ENCODE data around the gene HLA-DRB1. TPM values are rescaled to one million over a fixed set of nuclear protein-coding genes. Genes with fewer than 3 reads are reported as not detected.

HLA-DRB1 gene
- polyA plus RNA-seq, 1 experiment: not detected

DNA sequence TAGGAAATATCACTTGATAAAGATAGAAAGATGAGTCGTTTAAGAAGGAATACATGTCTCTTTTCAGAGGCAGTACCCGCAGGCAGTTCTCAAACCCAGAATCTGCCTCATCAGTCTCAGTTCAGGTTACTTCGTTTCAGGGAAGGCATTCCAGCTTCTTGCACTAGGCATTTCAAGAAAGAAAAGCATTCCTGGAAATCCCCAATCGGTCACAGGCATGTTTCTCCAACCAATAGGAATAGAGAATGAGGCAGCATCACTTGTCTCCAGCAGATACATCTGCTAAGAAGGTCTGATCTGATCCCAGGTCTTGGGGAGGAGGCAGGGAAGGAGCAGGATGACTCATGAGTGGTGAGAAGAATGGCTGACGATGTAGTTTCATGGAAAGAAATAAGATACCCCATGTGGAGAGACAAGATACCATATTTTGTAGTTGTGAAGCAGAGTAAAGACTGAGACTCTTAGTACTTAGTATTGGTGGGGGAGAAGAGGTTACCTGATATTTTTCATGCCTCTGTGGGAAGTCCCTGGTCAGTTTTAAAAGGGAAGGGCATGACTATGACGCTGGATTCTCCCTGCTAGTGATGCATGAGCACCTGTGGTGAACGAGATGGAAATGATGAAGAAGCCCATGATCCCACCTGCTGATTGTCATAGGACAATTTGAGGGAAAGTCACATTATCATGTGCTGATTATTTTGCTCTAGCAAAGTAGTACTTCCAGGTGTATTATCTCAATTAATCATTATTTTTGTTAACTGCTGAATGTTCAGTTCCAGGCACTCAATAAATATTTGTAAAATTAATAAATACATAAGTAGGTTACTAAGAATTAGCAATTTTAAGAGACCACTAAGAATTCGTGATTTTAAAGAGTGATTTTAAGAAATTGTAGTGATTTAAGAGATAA is 20.3 kb upstream of the HLA-DRB1 start:
- CTCF ChIA-PET: no interaction called here
- Histone ChIP-seq H3K36me3 (ENCODE audit: control insufficient read depth, insufficient read depth, low read length) (no peaks in the 10 kb centered on the region), H3K27me3 (ENCODE audit: control insufficient read depth, insufficient read depth, low read length) (no peaks in the 10 kb centered on the region), H3K4me3 (ENCODE audit: low read depth, low read length) (no peak overlapping the region)
- DNase-seq (ENCODE audit: low read depth): peak; percentile 43
- POLR2A ChIA-PET: no interaction called here
- TF ChIP-seq, protein P1, sequence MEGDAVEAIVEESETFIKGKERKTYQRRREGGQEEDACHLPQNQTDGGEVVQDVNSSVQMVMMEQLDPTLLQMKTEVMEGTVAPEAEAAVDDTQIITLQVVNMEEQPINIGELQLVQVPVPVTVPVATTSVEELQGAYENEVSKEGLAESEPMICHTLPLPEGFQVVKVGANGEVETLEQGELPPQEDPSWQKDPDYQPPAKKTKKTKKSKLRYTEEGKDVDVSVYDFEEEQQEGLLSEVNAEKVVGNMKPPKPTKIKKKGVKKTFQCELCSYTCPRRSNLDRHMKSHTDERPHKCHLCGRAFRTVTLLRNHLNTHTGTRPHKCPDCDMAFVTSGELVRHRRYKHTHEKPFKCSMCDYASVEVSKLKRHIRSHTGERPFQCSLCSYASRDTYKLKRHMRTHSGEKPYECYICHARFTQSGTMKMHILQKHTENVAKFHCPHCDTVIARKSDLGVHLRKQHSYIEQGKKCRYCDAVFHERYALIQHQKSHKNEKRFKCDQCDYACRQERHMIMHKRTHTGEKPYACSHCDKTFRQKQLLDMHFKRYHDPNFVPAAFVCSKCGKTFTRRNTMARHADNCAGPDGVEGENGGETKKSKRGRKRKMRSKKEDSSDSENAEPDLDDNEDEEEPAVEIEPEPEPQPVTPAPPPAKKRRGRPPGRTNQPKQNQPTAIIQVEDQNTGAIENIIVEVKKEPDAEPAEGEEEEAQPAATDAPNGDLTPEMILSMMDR (IDR thresholded peaks at IDR 0.05; ENCODE audit: insufficient read depth, low read depth, low read length): no peak

DNA sequence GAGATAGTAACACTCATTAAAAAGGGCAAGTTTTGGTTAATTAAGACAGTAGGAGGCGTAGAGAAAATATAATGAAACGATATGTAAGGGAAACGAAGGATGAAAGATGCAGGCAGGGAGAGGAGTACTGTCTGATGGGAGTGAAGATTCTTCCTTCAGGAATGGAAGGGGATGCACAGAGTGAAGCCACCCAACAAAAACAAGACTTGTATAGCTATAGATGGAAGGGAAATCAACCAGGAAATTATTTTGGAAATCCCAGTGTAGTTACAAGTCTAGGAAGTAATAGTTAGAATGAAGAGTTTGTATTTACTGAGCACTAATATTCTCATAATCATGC is 19.7 kb upstream of the HLA-DRB1 start:
- no peak overlapping the region for H3K4me3 ChIP-seq (ENCODE audit: low read depth, low read length)
- no peaks in the 10 kb centered on the region for H3K27me3 ChIP-seq (ENCODE audit: control insufficient read depth, insufficient read depth, low read length)
- TF ChIP-seq, protein P1 (IDR thresholded peaks at IDR 0.05; ENCODE audit: insufficient read depth, low read depth, low read length): no peak
- DNase-seq (ENCODE audit: low read depth): no peak
- H3K36me3 ChIP-seq (ENCODE audit: control insufficient read depth, insufficient read depth, low read length): no peaks in the 10 kb centered on the region
- ChIA-PET CTCF (no interaction called here), POLR2A (no interaction called here)

DNA sequence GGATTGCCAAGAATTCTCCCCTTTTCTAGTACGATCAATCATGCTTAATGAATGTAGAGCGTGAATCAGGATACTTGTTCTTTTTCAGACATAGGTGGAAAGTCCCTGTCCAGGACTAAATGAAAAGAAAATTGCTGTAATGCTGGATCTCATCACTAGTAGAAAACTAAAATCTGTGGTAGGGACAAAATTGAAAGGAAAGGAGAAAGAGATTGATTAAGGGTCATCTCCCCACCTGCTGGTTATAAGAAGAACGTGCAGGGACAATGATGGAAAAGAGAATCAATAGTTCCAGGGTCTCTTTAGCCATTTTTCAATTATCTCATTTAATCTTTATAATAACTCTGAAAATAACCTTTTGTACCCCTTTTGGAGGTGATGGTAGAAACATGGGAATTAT is 18.7 kb upstream of the HLA-DRB1 start:
- Histone ChIP-seq H3K4me3 (ENCODE audit: low read depth, low read length) (no peak overlapping the region), H3K36me3 (ENCODE audit: control insufficient read depth, insufficient read depth, low read length) (no peaks in the 10 kb centered on the region), H3K27me3 (ENCODE audit: control insufficient read depth, insufficient read depth, low read length) (no peaks in the 10 kb centered on the region)
- ChIA-PET CTCF (no interaction called here), POLR2A (no interaction called here)
- TF ChIP-seq, protein P1 (IDR thresholded peaks at IDR 0.05; ENCODE audit: insufficient read depth, low read depth, low read length): no peak
- no peak for DNase-seq (ENCODE audit: low read depth)

DNA sequence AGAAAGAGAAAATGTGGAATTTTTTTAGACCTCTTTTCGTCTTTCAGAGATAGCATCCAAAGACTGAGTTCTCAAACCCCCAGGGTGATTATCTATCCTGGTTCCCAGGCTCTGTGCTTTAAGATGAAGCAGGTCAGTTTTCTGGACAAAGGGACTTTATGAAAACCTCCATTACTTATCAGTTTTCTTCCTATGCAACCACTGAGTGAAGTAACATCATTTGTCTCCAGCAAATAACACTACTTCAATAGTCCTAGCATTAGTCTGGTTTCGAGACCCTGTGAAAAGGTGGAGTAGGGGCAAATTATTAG is 18.3 kb upstream of the HLA-DRB1 start:
- ChIA-PET POLR2A (no interaction called here), CTCF (no interaction called here)
- H3K4me3 ChIP-seq (ENCODE audit: low read depth, low read length): no peak overlapping the region
- TF ChIP-seq, protein P1 (IDR thresholded peaks at IDR 0.05; ENCODE audit: insufficient read depth, low read depth, low read length): no peak
- no peak for DNase-seq (ENCODE audit: low read depth)
- no peaks in the 10 kb centered on the region for H3K27me3 ChIP-seq (ENCODE audit: control insufficient read depth, insufficient read depth, low read length)
- H3K36me3 ChIP-seq (ENCODE audit: control insufficient read depth, insufficient read depth, low read length): no peaks in the 10 kb centered on the region

DNA sequence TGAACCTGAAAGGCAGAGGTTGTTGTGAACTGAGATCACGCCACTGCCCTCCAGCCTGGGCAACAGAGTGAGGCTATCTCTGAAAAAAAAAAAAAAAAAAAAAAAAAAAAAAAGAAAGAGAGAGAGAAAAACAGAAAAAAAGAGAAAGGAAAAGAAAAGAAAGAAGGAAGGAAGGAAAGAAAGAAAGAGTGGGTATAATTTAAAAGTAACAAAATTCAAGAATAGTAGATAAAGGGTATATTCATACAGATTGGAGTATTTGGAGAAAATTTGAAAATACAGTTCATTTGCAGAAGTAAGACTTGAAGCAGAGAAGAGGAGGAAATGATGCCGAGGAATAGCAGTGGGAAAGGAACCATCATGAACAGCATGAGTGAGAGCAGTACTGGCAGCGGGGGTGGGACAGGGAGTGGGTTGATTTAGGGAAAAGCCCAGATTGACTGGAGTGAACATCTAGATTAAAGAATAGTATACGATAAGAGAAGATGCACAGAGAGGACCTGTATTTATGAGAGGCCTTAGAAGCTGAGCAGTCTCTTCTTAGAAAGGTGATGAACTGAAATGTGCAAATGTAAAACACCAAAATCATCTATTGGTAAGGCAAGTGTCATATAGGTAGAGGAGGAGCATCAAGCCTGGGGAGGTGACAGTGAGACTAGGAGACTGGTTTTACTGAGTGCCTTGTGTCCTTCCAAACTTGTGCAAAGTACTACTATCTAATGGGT is 17.8 kb upstream of the HLA-DRB1 start:
- ChIA-PET CTCF (no interaction called here), POLR2A (no interaction called here)
- Histone ChIP-seq H3K36me3 (ENCODE audit: control insufficient read depth, insufficient read depth, low read length) (no peaks in the 10 kb centered on the region), H3K4me3 (ENCODE audit: low read depth, low read length) (no peak overlapping the region), H3K27me3 (ENCODE audit: control insufficient read depth, insufficient read depth, low read length) (no peaks in the 10 kb centered on the region)
- TF ChIP-seq, protein P1 (IDR thresholded peaks at IDR 0.05; ENCODE audit: insufficient read depth, low read depth, low read length): no peak
- no peak for DNase-seq (ENCODE audit: low read depth)
